ENCODE data around the gene SEL1L2.

Gene SEL1L2

DNA sequence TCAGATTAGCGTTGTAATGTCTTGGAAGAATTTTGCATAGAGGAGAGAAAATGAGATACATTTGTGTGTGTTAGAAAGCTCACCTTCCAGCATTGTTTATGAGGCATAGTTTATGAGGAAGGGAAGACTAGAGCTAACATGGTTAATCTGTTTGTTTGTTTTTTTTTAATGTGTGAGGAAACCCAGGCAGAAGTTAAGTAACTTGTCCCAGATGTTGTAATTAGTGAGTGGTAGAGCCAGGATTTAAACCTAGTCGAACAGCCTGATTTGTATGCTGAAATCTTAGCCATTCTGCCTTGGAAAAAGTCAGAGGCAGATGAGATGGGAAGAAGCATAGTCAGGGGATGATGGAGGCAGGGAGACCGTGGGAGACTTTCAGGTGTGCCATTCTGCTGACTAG, 176.5 kb downstream of the SEL1L2 start:
- DNase-seq (ENCODE audit: low read depth): no peak

GRCh38 chr20:13810446-13810845, 180.0 kb downstream of the SEL1L2 start:
- no peak for DNase-seq (ENCODE audit: low read depth)

DNA sequence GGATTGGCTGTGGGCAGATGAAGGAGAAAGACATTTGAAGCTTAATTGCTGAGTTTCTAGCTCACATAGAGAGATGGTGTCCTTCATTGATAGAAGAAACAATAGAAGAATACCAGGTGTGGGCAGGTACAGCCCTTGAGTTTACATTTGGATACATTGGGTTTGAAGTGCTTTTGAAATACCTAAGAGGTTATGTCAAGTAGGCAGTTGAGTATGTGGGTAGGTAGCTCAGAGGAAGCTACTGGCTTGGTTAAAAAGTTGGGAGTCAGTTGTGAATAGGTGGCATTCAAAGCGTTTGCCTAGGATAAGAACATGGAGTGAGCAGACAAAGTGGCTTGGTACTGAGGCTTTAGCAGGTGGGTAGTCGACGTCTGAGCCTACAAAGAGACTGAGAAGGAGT, 180.6 kb downstream of the SEL1L2 start:
- DNase-seq (ENCODE audit: low read depth): no peak

DNA sequence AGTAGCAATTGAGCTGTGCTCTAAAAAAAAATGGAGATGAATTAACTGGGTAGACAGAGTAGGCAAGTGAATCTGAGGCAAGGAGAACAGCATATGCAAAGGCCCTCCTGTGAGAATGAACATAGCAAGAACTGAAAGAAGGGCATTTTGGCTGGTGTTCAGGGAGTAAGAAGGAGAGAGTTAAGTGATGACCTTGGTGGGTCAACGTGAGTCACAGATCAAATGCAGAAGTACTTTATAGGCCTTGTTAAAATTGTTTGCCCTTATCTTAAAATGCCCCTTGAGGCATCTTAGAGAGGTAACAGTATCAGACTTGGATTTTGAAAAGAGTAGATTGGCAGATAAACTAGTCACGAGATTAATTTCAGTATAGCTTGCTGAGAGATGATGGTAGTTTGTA, 181.0 kb downstream of the SEL1L2 start:
- no peak for DNase-seq (ENCODE audit: low read depth)

DNA sequence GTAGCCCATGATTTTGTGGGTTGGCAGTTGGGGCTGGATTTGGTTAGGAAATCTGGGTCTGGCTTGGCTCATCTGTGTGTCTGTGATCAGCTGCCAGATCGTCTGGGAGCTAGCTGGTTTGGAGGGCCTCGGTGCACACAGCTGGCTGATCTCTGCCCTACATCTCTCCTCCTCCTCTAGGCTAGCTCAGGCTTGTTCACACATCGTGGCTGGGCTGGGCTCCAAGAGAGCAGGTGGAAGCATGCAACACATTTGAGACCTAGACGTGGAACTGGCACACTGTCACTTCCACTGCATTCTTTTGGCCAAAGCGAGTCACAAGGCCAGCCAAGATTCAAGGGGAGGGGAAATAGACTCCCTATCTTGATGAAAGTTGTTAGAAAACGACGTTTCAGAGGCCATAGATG, 189.7 kb downstream of the SEL1L2 start:
- no peak for DNase-seq (ENCODE audit: low read depth)

- no peak for DNase-seq (ENCODE audit: low read depth)
These were observed 190.4 kb downstream of the SEL1L2 start for GRCh38 chr20:13799974-13800373.
